ENCODE measurements around the gene SLC39A12. TPM values are rescaled to one million over a fixed set of nuclear protein-coding genes. Genes with fewer than 3 reads are reported as not detected.
A peak's percentile ranks its signal among the peaks of the same experiment; 100 is the strongest.

SLC39A12 gene
- total and polyA plus RNA-seq, 10 donors, result 0.06 to 0.37 (median 0.11) TPM; not detected in 2

DNA sequence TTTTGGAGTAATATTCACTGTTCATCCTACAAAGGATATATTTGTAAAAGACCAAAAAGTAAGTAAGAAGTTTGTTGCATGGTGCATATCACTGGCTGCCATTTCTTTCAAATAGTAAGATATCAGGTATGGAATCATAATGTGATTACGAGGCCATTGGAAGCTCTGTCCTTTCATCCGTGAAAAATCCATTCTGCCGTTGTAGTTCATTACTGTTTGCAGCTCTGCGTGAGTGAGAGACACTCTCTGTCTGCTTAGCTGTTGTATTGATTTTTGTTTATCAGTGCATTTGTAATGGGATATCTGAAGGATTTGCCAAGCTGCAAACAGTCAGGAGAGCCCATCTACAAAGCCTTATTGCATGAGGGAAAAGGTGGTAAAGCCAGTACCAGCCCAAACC lies 44.1 kb upstream of the SLC39A12 start:
- H3K4me3 ChIP-seq, result no peak overlapping the region
- intact Hi-C loops (cut with DNase I; ENCODE audit: low total_unique reads), result no loop called here
- no peak overlapping the region for H3K27ac ChIP-seq
- no peaks in the 10 kb centered on the region for H3K9me3 ChIP-seq
- H3K27me3 ChIP-seq (replicated peaks in 1 of 7), result no peaks in the 10 kb centered on the region
- no peaks in the 10 kb centered on the region for H3K4me1 ChIP-seq
- WGBS, 5 donors, result 90 to 94% (median 92%) methylated on average over 4 of the region's 4 CpGs
- peaks cover 0 to 77% (median 0%) of the 10 kb centered on the region in 6 donors for H3K36me3 ChIP-seq
- no peak for DNase-seq
- TF ChIP-seq CTCF (IDR thresholded peaks at IDR 0.05 in 8 of 11, conservative IDR thresholded peaks at IDR 0.05 in 3 of 11) (no peak), POLR2A (IDR thresholded peaks at IDR 0.05) (no peak), POLR2AphosphoS5 (IDR thresholded peaks at IDR 0.05) (no peak)

GRCh38 chr10:17910125-17910789 lies 41.5 kb upstream of the SLC39A12 start:
- 23 to 30% (median 28%) methylated on average over 12 of the region's 12 CpGs for WGBS, 5 donors
- intact Hi-C loops (cut with DNase I; ENCODE audit: low total_unique reads), result no loop called here
- no peaks in the 10 kb centered on the region for H3K4me1 ChIP-seq
- peaks cover 0 to 51% (median 0%) of the 10 kb centered on the region in 6 donors for H3K36me3 ChIP-seq
- no peaks in the 10 kb centered on the region for H3K9me3 ChIP-seq
- no peak for DNase-seq
- H3K27me3 ChIP-seq (replicated peaks in 1 of 7), result no peaks in the 10 kb centered on the region
- no peak for TF ChIP-seq POLR2A (IDR thresholded peaks at IDR 0.05)
- TF ChIP-seq CTCF (IDR thresholded peaks at IDR 0.05 in 8 of 11, conservative IDR thresholded peaks at IDR 0.05 in 3 of 11), result peak in 4 of 11 experiments; percentile 28 to 39 (median 30)
- H3K27ac ChIP-seq, result no peak overlapping the region
- H3K4me3 ChIP-seq, result no peak overlapping the region

- TF ChIP-seq POLR2A (IDR thresholded peaks at IDR 0.05), result no peak
- no peak for TF ChIP-seq CTCF (IDR thresholded peaks at IDR 0.05 in 8 of 11, conservative IDR thresholded peaks at IDR 0.05 in 3 of 11)
- no peak for TF ChIP-seq POLR2AphosphoS5 (IDR thresholded peaks at IDR 0.05)
- intact Hi-C loops (cut with DNase I; ENCODE audit: low total_unique reads), result no loop called here
- Histone ChIP-seq H3K9me3 (no peaks in the 10 kb centered on the region), H3K4me1 (no peaks in the 10 kb centered on the region), H3K27me3 (replicated peaks in 1 of 7) (no peaks in the 10 kb centered on the region), H3K4me3 (no peak overlapping the region), H3K36me3 (peaks cover 0 to 32% (median 0%) of the 10 kb centered on the region in 6 donors), H3K27ac (no peak overlapping the region)
- DNase-seq, result no peak
- 43 to 62% (median 54%) methylated on average over 4 of the region's 4 CpGs for WGBS, 5 donors
These were observed 39.0 kb upstream of the SLC39A12 start for GRCh38 chr10:17912754-17913153.

GRCh38 chr10:17913604-17914003 lies 38.1 kb upstream of the SLC39A12 start:
- H3K27me3 ChIP-seq (replicated peaks in 1 of 7), result no peaks in the 10 kb centered on the region
- WGBS, 5 donors, result 79 to 86% (median 81%) methylated on average over 5 of the region's 5 CpGs
- TF ChIP-seq POLR2A (IDR thresholded peaks at IDR 0.05) (no peak), POLR2AphosphoS5 (IDR thresholded peaks at IDR 0.05) (no peak), CTCF (IDR thresholded peaks at IDR 0.05 in 8 of 11, conservative IDR thresholded peaks at IDR 0.05 in 3 of 11) (no peak)
- H3K4me1 ChIP-seq, result no peaks in the 10 kb centered on the region
- no peaks in the 10 kb centered on the region for H3K9me3 ChIP-seq
- H3K27ac ChIP-seq, result no peak overlapping the region
- peaks cover 0 to 24% (median 0%) of the 10 kb centered on the region in 6 donors for H3K36me3 ChIP-seq
- no peak for DNase-seq
- intact Hi-C loops (cut with DNase I; ENCODE audit: low total_unique reads), result no loop called here
- H3K4me3 ChIP-seq, result no peak overlapping the region

Measured in spleen (tissue), 11 donors.